ENCODE results near the gene RAB6B. TPM values are rescaled to one million over a fixed set of nuclear protein-coding genes. Genes with fewer than 3 reads are reported as not detected.

RAB6B gene
- total RNA-seq, 1 experiment from 2014 or later, result 14.1 TPM

- TF ChIP-seq YY1 (IDR thresholded peaks at IDR 0.05; ENCODE audit: extremely low read depth, insufficient replicate concordance, low read depth, low read length) (no peak), SIN3A (IDR thresholded peaks at IDR 0.05; ENCODE audit: low read depth) (no peak), POLR2A (IDR thresholded peaks at IDR 0.05; ENCODE audit: borderline replicate concordance, extremely low read depth, insufficient read depth, insufficient read length) (no peak), ZNF274 (IDR thresholded peaks at IDR 0.05; ENCODE audit: low read depth, low read length) (no peak), EZH2phosphoT487 (IDR thresholded peaks at IDR 0.05; ENCODE audit: borderline replicate concordance) (no peak), EZH2 (IDR thresholded peaks at IDR 0.05) (no peak)
- TF ChIP-seq, protein P1, sequence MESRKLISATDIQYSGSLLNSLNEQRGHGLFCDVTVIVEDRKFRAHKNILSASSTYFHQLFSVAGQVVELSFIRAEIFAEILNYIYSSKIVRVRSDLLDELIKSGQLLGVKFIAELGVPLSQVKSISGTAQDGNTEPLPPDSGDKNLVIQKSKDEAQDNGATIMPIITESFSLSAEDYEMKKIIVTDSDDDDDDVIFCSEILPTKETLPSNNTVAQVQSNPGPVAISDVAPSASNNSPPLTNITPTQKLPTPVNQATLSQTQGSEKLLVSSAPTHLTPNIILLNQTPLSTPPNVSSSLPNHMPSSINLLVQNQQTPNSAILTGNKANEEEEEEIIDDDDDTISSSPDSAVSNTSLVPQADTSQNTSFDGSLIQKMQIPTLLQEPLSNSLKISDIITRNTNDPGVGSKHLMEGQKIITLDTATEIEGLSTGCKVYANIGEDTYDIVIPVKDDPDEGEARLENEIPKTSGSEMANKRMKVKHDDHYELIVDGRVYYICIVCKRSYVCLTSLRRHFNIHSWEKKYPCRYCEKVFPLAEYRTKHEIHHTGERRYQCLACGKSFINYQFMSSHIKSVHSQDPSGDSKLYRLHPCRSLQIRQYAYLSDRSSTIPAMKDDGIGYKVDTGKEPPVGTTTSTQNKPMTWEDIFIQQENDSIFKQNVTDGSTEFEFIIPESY (IDR thresholded peaks at IDR 0.05; ENCODE audit: extremely low read depth, insufficient replicate concordance, low read length), result no peak
These were observed 44.3 kb downstream of the RAB6B start (continued) for GRCh38 chr3:133851266-133851906.

GRCh38 chr3:133850034-133850433, 45.6 kb downstream of the RAB6B start:
- intact Hi-C loops (cut with micrococcal nuclease), result no loop called here
- Histone ChIP-seq H3K79me2 (ENCODE audit: insufficient read depth, low read length) (no peaks in the 10 kb centered on the region), H3K4me3 (replicated peaks in 1 of 2; ENCODE audit: low read depth in 1 of 2, low read length in 2 of 2) (no peak overlapping the region), H3K9ac (ENCODE audit: low read length) (no peak overlapping the region), H2AFZ (ENCODE audit: low read depth, low read length, poor library complexity, severe bottlenecking) (no peak overlapping the region), H3K27ac (ENCODE audit: low read depth, low read length) (no peak overlapping the region), H3K4me1 (ENCODE audit: control insufficient read depth in 1 of 2, insufficient read depth in 2 of 2, low read length in 2 of 2) (no peaks in the 10 kb centered on the region), H3K9me2 (ENCODE audit: insufficient read depth) (no peaks in the 10 kb centered on the region), H3K36me3 (ENCODE audit: control insufficient read depth in 1 of 2, insufficient read depth in 2 of 2, low read length in 2 of 2) (no peaks in the 10 kb centered on the region), H3K27me3 (ENCODE audit: insufficient read depth, low read length) (no peaks in the 10 kb centered on the region), H3K4me2 (ENCODE audit: low read length) (no peak overlapping the region), H3K9me3 (ENCODE audit: control insufficient read depth in 1 of 2, insufficient read depth in 1 of 2, low read depth in 1 of 2, low read length in 2 of 2) (no peaks in the 10 kb centered on the region), H4K20me1 (ENCODE audit: insufficient read depth) (no peaks in the 10 kb centered on the region)
- ChIA-PET RAD21 (ENCODE audit: low non-redundant PET in 1 of 2, low total read pairs in 2 of 2, uncharacterized antibody in 2 of 2, unreplicated experiment in 2 of 2) (no interaction called here), POLR2A (no interaction called here), CTCF (no interaction called here)
- BruUV-seq (replicated peaks), result no TSS peak
- DNase-seq (ENCODE audit: low read depth, low spot score), result no peak
- no peak for ATAC-seq
- TF ChIP-seq, protein P2, sequence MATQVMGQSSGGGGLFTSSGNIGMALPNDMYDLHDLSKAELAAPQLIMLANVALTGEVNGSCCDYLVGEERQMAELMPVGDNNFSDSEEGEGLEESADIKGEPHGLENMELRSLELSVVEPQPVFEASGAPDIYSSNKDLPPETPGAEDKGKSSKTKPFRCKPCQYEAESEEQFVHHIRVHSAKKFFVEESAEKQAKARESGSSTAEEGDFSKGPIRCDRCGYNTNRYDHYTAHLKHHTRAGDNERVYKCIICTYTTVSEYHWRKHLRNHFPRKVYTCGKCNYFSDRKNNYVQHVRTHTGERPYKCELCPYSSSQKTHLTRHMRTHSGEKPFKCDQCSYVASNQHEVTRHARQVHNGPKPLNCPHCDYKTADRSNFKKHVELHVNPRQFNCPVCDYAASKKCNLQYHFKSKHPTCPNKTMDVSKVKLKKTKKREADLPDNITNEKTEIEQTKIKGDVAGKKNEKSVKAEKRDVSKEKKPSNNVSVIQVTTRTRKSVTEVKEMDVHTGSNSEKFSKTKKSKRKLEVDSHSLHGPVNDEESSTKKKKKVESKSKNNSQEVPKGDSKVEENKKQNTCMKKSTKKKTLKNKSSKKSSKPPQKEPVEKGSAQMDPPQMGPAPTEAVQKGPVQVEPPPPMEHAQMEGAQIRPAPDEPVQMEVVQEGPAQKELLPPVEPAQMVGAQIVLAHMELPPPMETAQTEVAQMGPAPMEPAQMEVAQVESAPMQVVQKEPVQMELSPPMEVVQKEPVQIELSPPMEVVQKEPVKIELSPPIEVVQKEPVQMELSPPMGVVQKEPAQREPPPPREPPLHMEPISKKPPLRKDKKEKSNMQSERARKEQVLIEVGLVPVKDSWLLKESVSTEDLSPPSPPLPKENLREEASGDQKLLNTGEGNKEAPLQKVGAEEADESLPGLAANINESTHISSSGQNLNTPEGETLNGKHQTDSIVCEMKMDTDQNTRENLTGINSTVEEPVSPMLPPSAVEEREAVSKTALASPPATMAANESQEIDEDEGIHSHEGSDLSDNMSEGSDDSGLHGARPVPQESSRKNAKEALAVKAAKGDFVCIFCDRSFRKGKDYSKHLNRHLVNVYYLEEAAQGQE (IDR thresholded peaks at IDR 0.05; ENCODE audit: low read depth), result no peak
- TF ChIP-seq RAD21 (IDR thresholded peaks at IDR 0.05; ENCODE audit: low read depth), result no peak
- no peak for TF ChIP-seq CBX3 (IDR thresholded peaks at IDR 0.05; ENCODE audit: low read depth)
- no peak for TF ChIP-seq MAX (IDR thresholded peaks at IDR 0.05)
- no peak for TF ChIP-seq SP1 (IDR thresholded peaks at IDR 0.05; ENCODE audit: low read depth)
- TF ChIP-seq SIN3A (IDR thresholded peaks at IDR 0.05; ENCODE audit: low read depth), result no peak
- TF ChIP-seq ZFX (IDR thresholded peaks at IDR 0.05), result no peak
- TF ChIP-seq ELF1 (IDR thresholded peaks at IDR 0.05; ENCODE audit: borderline replicate concordance, low read depth), result no peak
- TF ChIP-seq JUND (IDR thresholded peaks at IDR 0.05), result no peak
- no peak for TF ChIP-seq ZNF274 (IDR thresholded peaks at IDR 0.05; ENCODE audit: low read depth, low read length)
- TF ChIP-seq EZH2phosphoT487 (IDR thresholded peaks at IDR 0.05; ENCODE audit: borderline replicate concordance), result no peak
- TF ChIP-seq SRF (IDR thresholded peaks at IDR 0.05; ENCODE audit: low read depth), result no peak
- TF ChIP-seq EGR1 (IDR thresholded peaks at IDR 0.05; ENCODE audit: low read depth), result no peak
- TF ChIP-seq, protein P3, sequence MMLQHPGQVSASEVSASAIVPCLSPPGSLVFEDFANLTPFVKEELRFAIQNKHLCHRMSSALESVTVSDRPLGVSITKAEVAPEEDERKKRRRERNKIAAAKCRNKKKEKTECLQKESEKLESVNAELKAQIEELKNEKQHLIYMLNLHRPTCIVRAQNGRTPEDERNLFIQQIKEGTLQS (IDR thresholded peaks at IDR 0.05), result no peak
- no peak for TF ChIP-seq CEBPB (IDR thresholded peaks at IDR 0.05; ENCODE audit: low read depth)
- TF ChIP-seq FOSL1 (IDR thresholded peaks at IDR 0.05; ENCODE audit: low read depth), result no peak

Data from HCT116 (cell line).